SK-N-MC (cell line): ENCODE measurements around the gene CLDN4.

Experiments
- EZH2 ChIP-seq: fragments of 200-600 bp; sonication (generic); IDR thresholded peaks from one replicate; pipeline ENCODE4 v1.6.1; 2017; ENCODE audit warnings: antibody characterized with exemption
- POLR2AphosphoS5 ChIP-seq: IDR thresholded peaks from 2 replicates; pipeline ENCODE4 v1.6.1; 2012; ENCODE audit warnings: mild to moderate bottlenecking, low read depth, low read length, borderline replicate concordance

- no peak for TF ChIP-seq POLR2AphosphoS5
- no peak for TF ChIP-seq EZH2
These were observed 3.9 kb downstream of the CLDN4 start for GRCh38 chr7:73834626-73835191.
